Karpas-422 (cell line): ENCODE data around the gene OR56A1. TPM values are rescaled to one million over a fixed set of nuclear protein-coding genes. Genes with fewer than 3 reads are reported as not detected.

Experiments used
- DNase-seq: peaks from one replicate; pipeline ENCODE4 v3.0.0-alpha.2; 2015
- H2AFZ ChIP-seq: fragments of 200-600 bp; sonication (generic); 2 replicates; pipeline ENCODE4 v1.6.1; 2014; ENCODE audit warnings: antibody characterized with exemption, low read length, mixed read lengths
- H3K27ac ChIP-seq: fragments of 200-600 bp; sonication (generic); 2 replicates; pipeline ENCODE4 v1.5.1; 2014; ENCODE audit warnings: mild to moderate bottlenecking, low read length, moderate library complexity
- H3K27me3 ChIP-seq: fragments of 200-600 bp; sonication (generic); 2 replicates; pipeline ENCODE4 v1.6.1; 2014; ENCODE audit warnings: low read length, mixed read lengths
- H3K36me3 ChIP-seq: fragments of 200-600 bp; sonication (generic); 2 replicates; pipeline ENCODE4 v1.6.1; 2014; ENCODE audit warnings: low read length, mixed read lengths; ENCODE audit not compliant: insufficient read depth
- H3K4me1 ChIP-seq: fragments of 200-600 bp; sonication (generic); 2 replicates; pipeline ENCODE4 v1.6.1; 2014; ENCODE audit warnings: mild to moderate bottlenecking, low read length, mixed read lengths
- H3K4me2 ChIP-seq: fragments of 200-600 bp; sonication (generic); 2 replicates; pipeline ENCODE4 v1.6.1; 2014; ENCODE audit warnings: low read length, low read depth, mild to moderate bottlenecking; ENCODE audit not compliant: poor library complexity, severe bottlenecking
- H3K4me3 ChIP-seq: fragments of 200-600 bp; sonication (generic); 2 replicates; pipeline ENCODE4 v1.5.1; 2014; ENCODE audit warnings: mild to moderate bottlenecking, antibody characterized with exemption, low read length, mixed read lengths
- H3K79me2 ChIP-seq: fragments of 200-600 bp; sonication (generic); 2 replicates; pipeline ENCODE4 v1.6.1; 2014; ENCODE audit warnings: mild to moderate bottlenecking, low read length, mixed read lengths
- H3K9ac ChIP-seq: fragments of 200-600 bp; sonication (generic); 2 replicates; pipeline ENCODE4 v1.6.0; 2014; ENCODE audit warnings: low read length
- H3K9me2 ChIP-seq: fragments of 200-600 bp; sonication (generic), shearing (Covaris generic); replicated peaks from 2 replicates; pipeline ENCODE4 v1.6.0; 2014; ENCODE audit warnings: mild to moderate bottlenecking, low read length, moderate library complexity; ENCODE audit not compliant: insufficient read depth
- H3K9me3 ChIP-seq: fragments of 300-700, 200-600 bp; sonication (generic); 2 replicates; pipeline ENCODE4 v1.6.1; 2014; ENCODE audit warnings: low read length, mixed read lengths
- H4K20me1 ChIP-seq: fragments of 200-600 bp; sonication (generic); 2 replicates; pipeline ENCODE4 v1.6.1; 2014; ENCODE audit warnings: mild to moderate bottlenecking, antibody characterized with exemption, low read length, low read depth; ENCODE audit not compliant: insufficient read depth
- total RNA-seq: library from RNA; depleted of rRNA; stranded (reverse); fragments of >200 nt; shearing (Covaris generic); gene quantifications from 2 replicates; pipeline ENCODE4 v1.2.3, GENCODE V29; 2014; ENCODE audit warnings: low replicate concordance

Gene OR56A1
- total RNA-seq, 1 experiment from 2014 or later = not detected

GRCh38 chr11:6055569-6055968, 25.0 kb upstream of the OR56A1 start:
- Histone ChIP-seq H3K4me2 (no peak overlapping the region), H3K79me2 (no peaks in the 10 kb centered on the region), H3K9me2 (no peaks in the 10 kb centered on the region), H4K20me1 (no peaks in the 10 kb centered on the region), H3K4me1 (no peaks in the 10 kb centered on the region), H2AFZ (no peak overlapping the region), H3K36me3 (no peaks in the 10 kb centered on the region), H3K27ac (no peak overlapping the region), H3K4me3 (no peak overlapping the region), H3K9ac (no peak overlapping the region), H3K9me3 (no peaks in the 10 kb centered on the region), H3K27me3 (no peaks in the 10 kb centered on the region)
- no peak for DNase-seq

- no peak for DNase-seq
- Histone ChIP-seq H4K20me1 (no peaks in the 10 kb centered on the region), H3K27me3 (no peaks in the 10 kb centered on the region), H3K79me2 (no peaks in the 10 kb centered on the region), H3K36me3 (no peaks in the 10 kb centered on the region), H3K9me3 (no peaks in the 10 kb centered on the region), H3K4me3 (no peak overlapping the region), H2AFZ (no peak overlapping the region), H3K27ac (no peak overlapping the region), H3K9ac (no peak overlapping the region), H3K4me1 (no peaks in the 10 kb centered on the region), H3K4me2 (no peak overlapping the region), H3K9me2 (no peaks in the 10 kb centered on the region)
Observed at GRCh38 chr11:6052374-6052773, 21.8 kb upstream of the OR56A1 start.

- no peak for DNase-seq
- Histone ChIP-seq H3K79me2 (no peaks in the 10 kb centered on the region), H4K20me1 (no peaks in the 10 kb centered on the region), H3K27ac (no peak overlapping the region), H3K4me3 (no peak overlapping the region), H3K36me3 (no peaks in the 10 kb centered on the region), H3K9me3 (no peaks in the 10 kb centered on the region), H3K9me2 (no peaks in the 10 kb centered on the region), H3K4me2 (no peak overlapping the region), H3K27me3 (no peaks in the 10 kb centered on the region), H3K4me1 (no peaks in the 10 kb centered on the region), H2AFZ (no peak overlapping the region), H3K9ac (no peak overlapping the region)
Observed at GRCh38 chr11:6040874-6041273, 10.3 kb upstream of the OR56A1 start.

GRCh38 chr11:6027501-6027900, 3.1 kb downstream of the OR56A1 start:
- H3K79me2 ChIP-seq = no peaks in the 10 kb centered on the region
- no peak overlapping the region for H3K9ac ChIP-seq
- no peaks in the 10 kb centered on the region for H3K36me3 ChIP-seq
- no peak overlapping the region for H3K4me2 ChIP-seq
- no peak overlapping the region for H3K27ac ChIP-seq
- no peak overlapping the region for H2AFZ ChIP-seq
- no peak for DNase-seq
- no peak overlapping the region for H3K4me3 ChIP-seq
- H4K20me1 ChIP-seq = no peaks in the 10 kb centered on the region
- H3K9me2 ChIP-seq = no peaks in the 10 kb centered on the region
- H3K27me3 ChIP-seq = no peaks in the 10 kb centered on the region
- no peaks in the 10 kb centered on the region for H3K9me3 ChIP-seq
- H3K4me1 ChIP-seq = no peaks in the 10 kb centered on the region

- no peaks in the 10 kb centered on the region for H3K9me2 ChIP-seq
- no peak overlapping the region for H3K9ac ChIP-seq
- no peak overlapping the region for H2AFZ ChIP-seq
- no peak overlapping the region for H3K4me2 ChIP-seq
- no peaks in the 10 kb centered on the region for H3K79me2 ChIP-seq
- H3K27me3 ChIP-seq = no peaks in the 10 kb centered on the region
- H3K4me1 ChIP-seq = no peaks in the 10 kb centered on the region
- H3K27ac ChIP-seq = no peak overlapping the region
- H3K36me3 ChIP-seq = no peaks in the 10 kb centered on the region
- H3K4me3 ChIP-seq = no peak overlapping the region
- H4K20me1 ChIP-seq = no peaks in the 10 kb centered on the region
- no peak for DNase-seq
- H3K9me3 ChIP-seq = no peaks in the 10 kb centered on the region
Observed at GRCh38 chr11:6025056-6025455, 5.5 kb downstream of the OR56A1 start.

- H3K27me3 ChIP-seq = no peaks in the 10 kb centered on the region
- no peaks in the 10 kb centered on the region for H3K36me3 ChIP-seq
- H3K4me3 ChIP-seq = no peak overlapping the region
- DNase-seq = peak; percentile 73
- no peaks in the 10 kb centered on the region for H3K79me2 ChIP-seq
- no peak overlapping the region for H3K9ac ChIP-seq
- no peak overlapping the region for H3K27ac ChIP-seq
- no peak overlapping the region for H3K4me2 ChIP-seq
- no peak overlapping the region for H2AFZ ChIP-seq
- H3K9me3 ChIP-seq = no peaks in the 10 kb centered on the region
- no peaks in the 10 kb centered on the region for H3K9me2 ChIP-seq
- no peaks in the 10 kb centered on the region for H3K4me1 ChIP-seq
- H4K20me1 ChIP-seq = no peaks in the 10 kb centered on the region
Observed at GRCh38 chr11:6022956-6023355, 7.6 kb downstream of the OR56A1 start.

GRCh38 chr11:6013042-6013441, 17.5 kb downstream of the OR56A1 start:
- H3K36me3 ChIP-seq = no peaks in the 10 kb centered on the region
- H3K9me2 ChIP-seq = no peaks in the 10 kb centered on the region
- no peak overlapping the region for H3K4me2 ChIP-seq
- no peak overlapping the region for H3K27ac ChIP-seq
- no peaks in the 10 kb centered on the region for H4K20me1 ChIP-seq
- H3K9ac ChIP-seq = no peak overlapping the region
- no peak overlapping the region for H3K4me3 ChIP-seq
- H3K27me3 ChIP-seq = no peaks in the 10 kb centered on the region
- H3K9me3 ChIP-seq = 0 out of 2 replicates have a peak, but pooled peaks cover 10% of the 10 kb centered on the region
- DNase-seq = no peak
- H3K4me1 ChIP-seq = no peaks in the 10 kb centered on the region
- H2AFZ ChIP-seq = no peak overlapping the region
- no peaks in the 10 kb centered on the region for H3K79me2 ChIP-seq

GRCh38 chr11:6012035-6012668, 18.4 kb downstream of the OR56A1 start:
- Histone ChIP-seq H3K9me2 (no peaks in the 10 kb centered on the region), H3K4me2 (no peak overlapping the region), H3K4me1 (no peaks in the 10 kb centered on the region), H3K27me3 (no peaks in the 10 kb centered on the region), H3K79me2 (no peaks in the 10 kb centered on the region), H3K4me3 (no peak overlapping the region), H3K27ac (no peak overlapping the region), H3K9ac (no peak overlapping the region), H3K9me3 (0 out of 2 replicates have a peak, but pooled peaks cover 6% of the 10 kb centered on the region), H4K20me1 (no peaks in the 10 kb centered on the region), H2AFZ (no peak overlapping the region), H3K36me3 (no peaks in the 10 kb centered on the region)
- no peak for DNase-seq
